ENCODE results near the gene TEX14.

Gene TEX14

DNA sequence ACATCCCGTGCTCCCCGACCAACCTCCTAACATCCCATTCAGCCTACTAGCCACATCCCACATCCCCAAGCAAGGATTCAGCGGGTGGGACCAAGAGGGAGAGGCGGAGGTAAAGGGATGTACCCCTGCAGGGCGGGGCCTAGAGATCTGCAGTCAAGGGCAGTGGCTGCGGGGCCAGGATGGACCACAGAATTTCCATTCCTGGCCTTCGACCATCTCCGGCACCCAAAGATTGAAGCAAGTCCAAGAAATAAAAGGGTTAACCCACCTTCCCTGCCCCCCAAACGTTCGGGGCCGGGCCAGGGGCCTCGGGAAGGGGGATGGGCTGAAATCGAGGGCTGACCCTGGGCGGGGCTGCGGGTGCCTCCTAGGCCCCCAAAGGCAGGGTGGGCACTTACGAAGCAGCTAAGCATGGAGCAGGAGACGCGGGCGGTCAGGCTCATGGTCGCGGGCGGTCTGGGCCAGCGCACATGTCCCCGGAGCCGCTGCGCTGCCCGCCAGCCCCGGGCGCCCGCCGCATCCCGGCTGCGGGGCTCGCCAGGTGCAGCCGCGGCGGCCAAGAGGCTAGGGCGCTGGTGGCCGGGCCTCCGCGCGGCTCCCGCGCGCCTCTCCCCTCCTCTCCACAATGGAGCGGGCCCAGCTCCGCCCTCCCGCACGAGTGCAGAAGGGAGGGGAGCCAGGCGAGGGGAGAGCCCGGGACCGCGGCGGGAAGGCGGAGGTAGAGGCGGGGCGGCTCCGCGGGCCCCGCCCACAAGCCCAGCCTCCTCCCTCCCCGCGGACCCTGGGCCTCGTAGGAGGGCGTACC, 177.7 kb downstream of the TEX14 start, which contains the start of gene MTMR4:
Gene MTMR4, minus strand, starts transcription at position 674 of the 805 bp plus-strand sequence. Its CDS starts 231 bp downstream, at position 443.
- no peak for DNase-seq (ENCODE audit: low read depth)
- H3K4me3 ChIP-seq (ENCODE audit: low read depth, low read length): peak within 1 kb of the TSS; percentile 88

GRCh38 chr17:58513267-58513964, 178.4 kb downstream of the TEX14 start:
- H3K4me3 ChIP-seq (ENCODE audit: low read depth, low read length): peak overlapping the region; percentile 88
- no peak for DNase-seq (ENCODE audit: low read depth)

GRCh38 chr17:58510075-58510474, 181.8 kb downstream of the TEX14 start:
- no peak overlapping the region for H3K4me3 ChIP-seq (ENCODE audit: low read depth, low read length)
- DNase-seq (ENCODE audit: low read depth): no peak

DNA sequence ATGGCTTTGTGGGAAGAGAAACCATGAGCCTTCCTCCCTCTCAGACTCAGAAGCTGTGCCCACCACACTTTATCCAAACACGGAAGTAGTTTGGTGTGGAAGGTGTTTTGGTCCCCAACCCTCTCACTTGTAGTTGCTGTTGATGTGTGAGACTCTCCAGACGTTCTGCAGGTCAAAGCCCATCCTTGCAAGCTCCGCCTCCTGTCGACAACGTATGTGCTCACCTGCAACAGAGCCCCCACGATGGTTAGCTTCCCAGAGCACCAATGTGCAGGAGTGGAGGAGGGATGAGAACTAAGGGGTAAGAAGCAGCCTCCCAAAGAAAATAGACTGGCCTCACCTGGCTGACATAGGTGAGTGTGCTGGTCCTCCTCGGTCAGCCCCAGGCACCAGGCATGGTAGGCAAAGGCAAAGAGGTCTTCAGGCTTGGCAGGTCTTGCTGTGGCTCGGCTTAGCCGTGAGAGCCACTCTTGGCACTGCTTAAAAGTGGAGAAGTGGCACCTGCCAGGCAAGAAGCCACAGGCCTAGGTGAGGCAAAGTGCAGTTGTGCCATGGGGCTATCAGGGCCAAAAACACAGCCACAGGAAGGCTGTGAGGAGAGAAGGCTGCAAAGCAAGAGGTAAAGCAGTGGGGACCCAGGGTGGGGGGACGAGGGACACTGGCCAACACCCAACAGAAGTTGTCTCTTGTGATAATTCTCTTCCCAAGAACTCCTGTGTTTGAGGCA, 183.3 kb downstream of the TEX14 start:
- DNase-seq (ENCODE audit: low read depth): no peak
- no peak overlapping the region for H3K4me3 ChIP-seq (ENCODE audit: low read depth, low read length)

DNA sequence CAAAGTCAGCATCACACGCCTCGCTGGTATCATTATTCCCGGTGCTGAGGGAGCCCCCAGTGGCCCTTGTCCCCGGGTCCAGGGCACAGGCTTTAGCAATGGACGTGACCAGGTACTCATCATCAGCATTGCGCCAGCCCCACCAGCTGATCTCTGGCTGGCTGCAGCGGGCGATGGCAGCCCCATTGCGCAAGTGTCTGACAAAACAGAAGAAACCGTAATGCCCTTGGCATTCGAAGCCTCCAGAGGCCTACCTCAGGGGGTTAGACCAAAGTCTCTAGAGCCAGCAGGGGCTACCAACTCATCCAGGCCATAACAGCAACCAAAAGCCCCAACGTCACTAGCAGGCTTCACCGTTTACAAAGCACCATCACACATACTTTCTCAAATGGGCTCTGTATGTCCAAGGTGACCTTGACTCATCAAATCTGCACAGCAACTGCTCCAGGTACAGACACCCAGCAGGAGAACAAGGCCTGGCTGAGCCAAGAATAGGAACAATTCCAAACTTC, 184.7 kb downstream of the TEX14 start:
- no peak overlapping the region for H3K4me3 ChIP-seq (ENCODE audit: low read depth, low read length)
- no peak for DNase-seq (ENCODE audit: low read depth)

Measured in skeletal muscle cell (primary cell).